SK-N-MC (cell line): ENCODE results near the gene CHST12.

Source experiments
- EZH2 ChIP-seq: fragments of 200-600 bp; sonication (generic); IDR thresholded peaks from one replicate; pipeline ENCODE4 v1.6.1; 2017; ENCODE audit warnings: antibody characterized with exemption
- FOXP2 ChIP-seq: optimal IDR thresholded peaks from 2 replicates; pipeline ENCODE3; 2011; ENCODE audit warnings: mild to moderate bottlenecking, moderate library complexity; ENCODE audit not compliant: insufficient read depth; ENCODE audit errors: extremely low read length, control extremely low read depth
- POLR2AphosphoS5 ChIP-seq: IDR thresholded peaks from 2 replicates; pipeline ENCODE4 v1.6.1; 2012; ENCODE audit warnings: mild to moderate bottlenecking, low read depth, low read length, borderline replicate concordance

GRCh38 chr7:2471396-2471795, 68.0 kb downstream of the CHST12 start:
- TF ChIP-seq POLR2AphosphoS5 (no peak), EZH2 (no peak), FOXP2 (no peak)
